IMR-90 (cell line): ENCODE data around the gene CCDC148. TPM values are rescaled to one million over a fixed set of nuclear protein-coding genes. Genes with fewer than 3 reads are reported as not detected.
A peak's percentile ranks its signal among the peaks of the same experiment; 100 is the strongest.

Experiments used
- ATAC-seq: fragments of 200-7000 bp; cut with Tn5 transposase; 2 replicates; pipeline ENCODE4 v1.9.1; 2020; ENCODE audit warnings: low read depth, mild to moderate bottlenecking, moderate library complexity
- BruUV-seq: library from RNA; stranded (reverse); fragments of 400-500 nt; replicated peaks from 2 replicates; lab custom pipeline; 2021; lab: Mats Ljungman, UMichigan
- CTCF ChIA-PET: fragments of 300-600 bp; formaldehyde crosslinking; extraction: SDS; loops from one replicate; lab custom pipeline; 2021; ENCODE audit warnings: antibody characterized with exemption; lab: Yijun Ruan, JAX
- POLR2A ChIA-PET: fragments of 300-600 bp; sonication (Branson Sonifier 250); formaldehyde crosslinking; loops from one replicate; lab custom pipeline; 2022; ENCODE audit warnings: antibody characterized with exemption; ENCODE audit not compliant: unreplicated experiment; lab: Charles Lee
- DNase-seq: peaks from one replicate; pipeline ENCODE4 v3.0.0; 2013
- H2AFZ ChIP-seq: replicated peaks from 2 replicates; pipeline ENCODE3; 2013; ENCODE audit warnings: low read length, mild to moderate bottlenecking; ENCODE audit not compliant: poor library complexity
- H2AK5ac ChIP-seq: 2 replicates; pipeline ENCODE4 v1.6.1; 2013; ENCODE audit warnings: low read depth, low read length, inconsistent platforms
- H2AK9ac ChIP-seq: replicated peaks from 2 replicates; pipeline ENCODE3; 2013; ENCODE audit warnings: mild to moderate bottlenecking, low read depth, low read length, moderate library complexity; ENCODE audit not compliant: poor library complexity
- H2BK120ac ChIP-seq: 2 replicates; pipeline ENCODE4 v1.6.1; 2013; ENCODE audit warnings: low read depth, low read length, inconsistent platforms
- H2BK15ac ChIP-seq: 3 replicates; pipeline ENCODE4 v1.6.1; 2013; ENCODE audit warnings: low read depth, low read length, inconsistent platforms
- H2BK20ac ChIP-seq: 2 replicates; pipeline ENCODE4 v1.6.1; 2013; ENCODE audit warnings: low read depth, mild to moderate bottlenecking, inconsistent platforms, low read length, moderate library complexity
- H2BK5ac ChIP-seq: 2 replicates; pipeline ENCODE4 v1.6.1; 2013; ENCODE audit warnings: mild to moderate bottlenecking, low read depth, low read length, inconsistent platforms; ENCODE audit not compliant: poor library complexity, severe bottlenecking
- H3K14ac ChIP-seq: replicated peaks from 2 replicates; pipeline ENCODE4 v1.6.1; 2013; ENCODE audit warnings: low read depth, low read length, inconsistent platforms
- H3K18ac ChIP-seq: 2 replicates; pipeline ENCODE4 v1.6.1; 2013; ENCODE audit warnings: low read depth, low read length, control low read depth
- H3K23ac ChIP-seq: 2 replicates; pipeline ENCODE4 v1.6.1; 2013; ENCODE audit warnings: low read depth, low read length, inconsistent platforms
- H3K27ac ChIP-seq: 2 replicates; pipeline ENCODE4 v1.5.1; 2013; ENCODE audit warnings: mild to moderate bottlenecking, control low read depth, low read length; ENCODE audit not compliant: insufficient read depth
- H3K27me3 ChIP-seq: 2 replicates; pipeline ENCODE4 v1.6.1; 2013; ENCODE audit warnings: low read length; ENCODE audit not compliant: control insufficient read depth, insufficient read depth
- H3K36me3 ChIP-seq: 2 replicates; pipeline ENCODE4 v1.6.1; 2013; ENCODE audit warnings: low read length, mixed read lengths; ENCODE audit not compliant: control insufficient read depth, insufficient read depth
- H3K4ac ChIP-seq: 2 replicates; pipeline ENCODE4 v1.6.1; 2013; ENCODE audit warnings: low read depth, low read length, inconsistent platforms
- H3K4me1 ChIP-seq: 2 replicates; pipeline ENCODE4 v1.6.1; 2013; ENCODE audit warnings: low read length, mixed read lengths; ENCODE audit not compliant: control insufficient read depth, insufficient read depth
- H3K4me2 ChIP-seq: 2 replicates; pipeline ENCODE4 v1.6.1; 2013; ENCODE audit warnings: low read depth, mild to moderate bottlenecking, control low read depth, low read length, moderate library complexity
- H3K4me3 ChIP-seq: 2 replicates; pipeline ENCODE4 v1.5.1; 2013; ENCODE audit warnings: low read depth, mild to moderate bottlenecking, control low read depth, low read length, moderate library complexity; ENCODE audit not compliant: insufficient read depth
- H3K56ac ChIP-seq: 2 replicates; pipeline ENCODE4 v1.6.1; 2013; ENCODE audit warnings: low read length, inconsistent platforms; ENCODE audit not compliant: insufficient read depth; ENCODE audit errors: extremely low read depth
- H3K79me1 ChIP-seq, 2 experiments: 2 replicates each; pipeline ENCODE4 v1.6.1; 2013; ENCODE audit warnings: low read length in 2 of 2, inconsistent platforms in 1 of 2, low read depth in 1 of 2
- H3K9ac ChIP-seq: 2 replicates; pipeline ENCODE4 v1.6.1; 2013; ENCODE audit warnings: low read depth, low read length, control low read depth
- H3K9me1 ChIP-seq: 2 replicates; pipeline ENCODE4 v1.6.1; 2013; ENCODE audit warnings: low read length, inconsistent platforms; ENCODE audit not compliant: insufficient read depth
- H3K9me3 ChIP-seq: 2 replicates; pipeline ENCODE4 v1.6.1; 2013; ENCODE audit warnings: low read length; ENCODE audit not compliant: control insufficient read depth, insufficient read depth
- H4K20me1 ChIP-seq: 2 replicates; pipeline ENCODE4 v1.6.1; 2013; ENCODE audit warnings: low read length, inconsistent platforms; ENCODE audit not compliant: insufficient read depth
- H4K5ac ChIP-seq: 2 replicates; pipeline ENCODE4 v1.6.1; 2013; ENCODE audit warnings: mild to moderate bottlenecking, low read depth, low read length, control low read depth
- H4K8ac ChIP-seq, 2 experiments: 2 replicates each; pipeline ENCODE4 v1.6.1; 2013; ENCODE audit warnings: low read depth in 2 of 2, low read length in 2 of 2, control low read depth in 1 of 2, inconsistent platforms in 1 of 2
- H4K91ac ChIP-seq: 2 replicates; pipeline ENCODE4 v1.6.1; 2013; ENCODE audit warnings: low read depth, low read length, inconsistent platforms; ENCODE audit not compliant: insufficient read depth
- BHLHE40 ChIP-seq: fragments of 150-350 bp; IDR thresholded peaks from 2 replicates; pipeline ENCODE4 v1.6.1; 2016; ENCODE audit warnings: mild to moderate bottlenecking, low read depth, low read length
- CEBPB ChIP-seq: IDR thresholded peaks from 2 replicates; pipeline ENCODE4 v1.6.1; 2012; ENCODE audit warnings: low read depth, low read length, improper control_type of control experiment
- CHD1 ChIP-seq: IDR thresholded peaks from 2 replicates; pipeline ENCODE4 v1.6.1; 2012; ENCODE audit warnings: low read depth, low read length, improper control_type of control experiment
- CTCF ChIP-seq: conservative IDR thresholded peaks from 2 replicates; pipeline ENCODE4 v1.5.1; 2012; ENCODE audit warnings: mild to moderate bottlenecking, low read depth, low read length, improper control_type of control experiment
- ELK1 ChIP-seq: fragments of 150-350 bp; IDR thresholded peaks from 2 replicates; pipeline ENCODE4 v1.6.1; 2016; ENCODE audit warnings: low read depth, mild to moderate bottlenecking, low read length, moderate library complexity, borderline replicate concordance
- FOS ChIP-seq: fragments of 150-350 bp; IDR thresholded peaks from 2 replicates; pipeline ENCODE4 v1.6.1; 2016; ENCODE audit warnings: low read depth, low read length
- MAFK ChIP-seq: IDR thresholded peaks from 2 replicates; pipeline ENCODE4 v1.6.1; 2012; ENCODE audit warnings: low read depth, low read length, improper control_type of control experiment
- MAZ ChIP-seq: IDR thresholded peaks from 2 replicates; pipeline ENCODE4 v1.6.1; 2012; ENCODE audit warnings: low read depth, mild to moderate bottlenecking, low read length, improper control_type of control experiment, moderate library complexity, borderline replicate concordance
- MXI1 ChIP-seq: IDR thresholded peaks from 2 replicates; pipeline ENCODE4 v1.6.1; 2012; ENCODE audit warnings: low read depth, mild to moderate bottlenecking, low read length, moderate library complexity, borderline replicate concordance
- NFE2L2 ChIP-seq: fragments of 150-350 bp; IDR thresholded peaks from 2 replicates; pipeline ENCODE4 v1.6.1; 2016; ENCODE audit warnings: low read depth, mild to moderate bottlenecking, low read length
- POLR2A ChIP-seq: IDR thresholded peaks from 2 replicates; pipeline ENCODE4 v1.6.1; 2012; ENCODE audit warnings: mild to moderate bottlenecking, low read depth, low read length
- RAD21 ChIP-seq: IDR thresholded peaks from 2 replicates; pipeline ENCODE4 v1.6.1; 2012; ENCODE audit warnings: low read length, improper control_type of control experiment
- RCOR1 ChIP-seq: IDR thresholded peaks from 2 replicates; pipeline ENCODE4 v1.6.1; 2012; ENCODE audit warnings: mild to moderate bottlenecking, low read length, improper control_type of control experiment; ENCODE audit not compliant: insufficient replicate concordance
- RFX5 ChIP-seq: IDR thresholded peaks from 2 replicates; pipeline ENCODE4 v1.8.0; 2012; ENCODE audit warnings: low read depth, mild to moderate bottlenecking, low read length, moderate library complexity
- SMC3 ChIP-seq: fragments of 150-350 bp; IDR thresholded peaks from 2 replicates; pipeline ENCODE4 v1.6.1; 2016; ENCODE audit warnings: low read depth, mild to moderate bottlenecking, antibody characterized with exemption, low read length, moderate library complexity
- USF2 ChIP-seq: fragments of 150-350 bp; IDR thresholded peaks from 2 replicates; pipeline ENCODE4 v1.6.1; 2017; ENCODE audit warnings: mild to moderate bottlenecking, antibody characterized with exemption, low read length, low read depth
- WGBS, 2 experiments: methylation state at CpG; one replicate each; pipeline versions ENCODE4 v1.1.5 to v1.1.7; 2013; ENCODE audit warnings: missing lambda C conversion rate in 2 of 2; ENCODE audit not compliant: insufficient read length in 1 of 2; ENCODE audit errors: extremely low coverage in 2 of 2; 5-methylcytosine and 5-hydroxymethylcytosine counted together
- dilution Hi-C: fragments of 300-500 bp; cut with HindIII; formaldehyde crosslinking; loops from one replicate; pipeline ENCODE4 v1.14.3; 2018; ENCODE audit warnings: low sequenced_read_pairs; ENCODE audit not compliant: unreplicated experiment
- in situ Hi-C: fragments of 300-500 bp; cut with MboI; formaldehyde crosslinking; loops from 3 replicates; pipeline ENCODE4 v1.14.3; 2019; ENCODE audit warnings: low sequenced_read_pairs, inconsistent platforms, mixed read lengths
- intact Hi-C: fragments of 100-400 bp; cut with micrococcal nuclease; formaldehyde crosslinking; loops from 2 replicates; pipeline ENCODE4 v1.10.0; 2022
- polyA plus RNA-seq, 3 experiments: library from polyadenylated mRNA; depleted of rRNA; stranded (reverse); fragments of >200 nt; gene quantifications; 2 replicates each; pipeline ENCODE4 v1.2.3, GENCODE V29; 2012; ENCODE audit warnings: low replicate concordance in 1 of 3
- total RNA-seq: library from RNA; depleted of rRNA; stranded (reverse); fragments of >200 nt; gene quantifications from 2 replicates; pipeline ENCODE4 v1.2.3, GENCODE V29; 2012

The CCDC148 gene
- total and polyA plus RNA-seq, 2 of the 4 experiments (the other 2 are of a cell fraction) = 0.18 to 0.31 TPM

- H3K9me3 ChIP-seq = peaks cover 15% of the 10 kb centered on the region
- H3K79me1 ChIP-seq = no peaks in the 10 kb centered on the region
- BruUV-seq = no TSS peak
- peak overlapping the region; percentile 73 for H2AFZ ChIP-seq
- H3K27ac ChIP-seq = peak overlapping the region; percentile 58; the same call in 1 of the 2 replicates
- peak overlapping the region; percentile 95 for H2BK5ac ChIP-seq
- ChIA-PET CTCF (no interaction called here), POLR2A (no interaction called here)
- H3K9ac ChIP-seq = no peak overlapping the region; the same call in 1 of the 2 replicates
- intact Hi-C loops = loop anchor here (2.0 to 5.0 kb wide), 3 partner anchors 45 to 190 kb away; partner anchors contain the start of genes CCDC148 and PKP4
- no peak for TF ChIP-seq SMC3
- no peak for TF ChIP-seq CEBPB
- no peak for TF ChIP-seq FOS
- no peak for TF ChIP-seq ELK1
- no peak for TF ChIP-seq RFX5
- TF ChIP-seq RCOR1 = no peak
- TF ChIP-seq USF2 = no peak
- TF ChIP-seq MAFK = no peak
- TF ChIP-seq CTCF = no peak
- TF ChIP-seq RAD21 = no peak
- TF ChIP-seq MXI1 = no peak
- no peak for TF ChIP-seq BHLHE40
- no peak for TF ChIP-seq POLR2A
- no peak for TF ChIP-seq CHD1
- TF ChIP-seq MAZ = no peak
- TF ChIP-seq NFE2L2 = no peak
- peak; percentile 76 for DNase-seq
- peak overlapping the region; percentile 89 for H4K5ac ChIP-seq
- peak overlapping the region; percentile 94 for H2BK120ac ChIP-seq
- peak overlapping the region; percentile 64 to 85; a peak in 3 of 4 replicates for H4K8ac ChIP-seq
- H3K4me3 ChIP-seq = no peak overlapping the region
- dilution Hi-C loops = no loop called here
- H4K91ac ChIP-seq = peak overlapping the region; percentile 86
- H4K20me1 ChIP-seq = no peaks in the 10 kb centered on the region
- in situ Hi-C loops = no loop called here
- peak overlapping the region; percentile 83 for H3K14ac ChIP-seq
- H3K4me1 ChIP-seq = peaks cover 10% of the 10 kb centered on the region; the same call in 1 of the 2 replicates
- peak overlapping the region; percentile 26; the same call in 1 of the 2 replicates for H3K56ac ChIP-seq
- H2AK5ac ChIP-seq = peak overlapping the region; percentile 90; the same call in 1 of the 2 replicates
- peak overlapping the region; percentile 68; the same call in 1 of the 2 replicates for H3K4me2 ChIP-seq
- H3K18ac ChIP-seq = peak overlapping the region; percentile 93; the same call in 1 of the 2 replicates
- ATAC-seq = peak; percentile 66
- H3K27me3 ChIP-seq = no peaks in the 10 kb centered on the region
- no peaks in the 10 kb centered on the region for H3K36me3 ChIP-seq
- WGBS, 2 experiments = no CpG with 5 or more reads among the region's 3 CpGs
- H3K9me1 ChIP-seq = peaks cover 11% of the 10 kb centered on the region
- H2BK20ac ChIP-seq = peak overlapping the region; percentile 98
- H3K4ac ChIP-seq = peak overlapping the region; percentile 78
- H2AK9ac ChIP-seq = peak overlapping the region; percentile 83
- 0 out of 3 replicates have a peak overlapping the region, but pooled peaks have one; percentile 42 for H2BK15ac ChIP-seq
- peak overlapping the region; percentile 72 for H3K23ac ChIP-seq
Observed at GRCh38 chr2:158412206-158412605, 44.3 kb downstream of the CCDC148 start.
